DMS79 treated with DMSO at 0.1 percent for 48 hours (cell line): ENCODE results near the gene KRT13.

ENCODE experiments used
- DNase-seq: peaks from one replicate; lab custom pipeline; 2025; lab: John Stamatoyannopoulos, UW

KRT13 gene

DNA sequence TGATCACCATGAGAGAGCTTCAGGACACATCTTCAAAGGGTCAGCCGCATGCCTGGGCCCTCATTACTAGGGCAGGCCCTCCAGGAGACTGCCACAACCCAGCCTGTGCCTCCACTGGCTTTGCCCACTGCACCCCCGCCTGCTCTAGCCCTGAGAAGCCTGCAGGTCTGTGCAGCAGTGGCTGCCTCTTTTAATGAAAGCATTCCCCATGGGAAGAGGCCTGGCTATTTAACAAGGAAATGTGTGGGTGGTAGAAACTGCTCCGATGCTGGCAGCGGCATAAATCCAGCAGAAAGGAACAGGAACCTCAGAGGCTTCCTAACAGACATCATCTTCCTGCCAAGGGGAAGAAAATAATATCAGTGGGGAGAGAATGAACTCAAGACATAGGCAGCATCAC lies 37.9 kb downstream of the KRT13 start:
- DNase-seq = no peak

DNA sequence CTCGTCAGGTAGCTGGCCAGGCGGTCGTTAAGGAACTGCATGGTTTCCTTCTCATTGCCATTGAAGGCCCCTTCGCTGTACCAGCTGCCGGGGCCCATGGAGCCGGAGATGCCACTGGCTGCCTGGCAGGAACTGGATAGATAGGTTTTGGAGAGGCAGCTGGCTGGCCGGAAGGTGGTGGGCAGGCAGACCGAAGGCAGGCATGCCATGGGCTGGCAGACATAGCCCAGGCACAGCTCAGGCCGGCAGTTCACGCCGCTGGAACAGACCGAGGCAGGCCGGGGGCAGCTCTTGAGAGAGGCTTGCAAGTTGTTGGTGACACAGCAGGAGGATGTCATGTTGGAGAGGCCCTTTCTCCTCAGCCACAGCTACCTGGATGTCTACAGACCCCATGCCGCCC lies 38.4 kb downstream of the KRT13 start, which contains the start of gene KRT32:
Gene KRT32, minus strand, starts transcription at position 399 of the 400 bp plus-strand sequence. Its CDS starts 61 bp downstream, at position 338.
- no peak for DNase-seq

DNA sequence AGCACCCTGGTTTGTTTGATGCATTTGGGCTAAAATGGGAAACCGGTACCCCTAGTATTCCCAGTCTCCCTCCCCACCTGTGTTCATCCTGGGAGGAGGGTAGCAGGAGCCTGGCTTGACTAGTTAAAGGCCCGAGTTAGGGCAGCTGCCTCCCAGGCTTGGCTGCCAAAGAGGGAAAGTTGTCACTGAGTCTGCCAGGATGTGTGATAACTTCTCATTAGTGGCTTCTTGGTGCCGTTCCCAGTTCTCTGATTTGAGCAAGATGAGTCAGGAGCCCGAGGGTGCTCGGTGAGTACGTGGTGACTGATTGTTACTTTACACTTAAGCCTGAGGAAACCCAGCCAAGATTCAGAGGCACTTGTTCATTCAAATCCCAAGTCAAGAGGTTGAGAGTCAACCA lies 40.7 kb downstream of the KRT13 start:
- DNase-seq = peak; percentile 97

DNA sequence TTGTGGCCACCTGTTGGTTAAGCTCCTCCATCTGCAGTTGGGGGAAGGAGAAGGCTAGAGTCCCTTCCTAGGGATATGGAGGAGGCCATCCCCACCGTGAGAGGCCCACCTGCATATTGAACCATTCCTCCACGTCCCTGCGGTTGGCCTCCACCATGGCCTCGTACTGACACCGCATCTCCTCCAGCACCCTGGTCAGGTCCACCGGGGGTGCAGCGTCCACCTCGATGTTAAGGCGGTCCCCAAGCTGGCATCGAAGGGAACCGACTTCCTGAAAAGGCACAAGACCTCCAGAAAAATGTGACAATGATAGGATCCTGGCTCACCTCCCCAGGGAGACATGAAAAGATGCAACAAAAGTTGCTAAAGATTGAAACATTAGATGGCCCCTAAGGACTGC lies 41.2 kb downstream of the KRT13 start:
- DNase-seq = no peak

DNA sequence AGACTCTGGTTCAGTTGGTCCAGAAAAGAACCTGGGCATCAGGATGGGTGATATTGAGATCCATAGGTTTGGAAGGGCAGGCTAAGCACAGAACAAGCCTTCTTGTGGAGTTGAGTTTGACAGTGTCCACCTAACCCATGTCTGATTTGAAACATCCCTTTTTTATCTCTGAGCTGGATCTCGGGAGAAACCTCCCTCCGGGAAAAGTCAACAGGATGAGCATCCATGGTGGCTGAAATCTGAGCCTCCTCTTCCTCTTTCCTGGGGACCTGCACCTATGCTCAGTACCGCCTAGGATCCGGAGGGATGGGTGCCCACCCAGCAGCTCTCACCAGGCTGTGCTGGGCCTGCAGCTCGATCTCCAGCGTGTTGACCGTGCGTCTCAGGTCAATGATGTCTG lies 41.7 kb downstream of the KRT13 start:
- DNase-seq = no peak

DNA sequence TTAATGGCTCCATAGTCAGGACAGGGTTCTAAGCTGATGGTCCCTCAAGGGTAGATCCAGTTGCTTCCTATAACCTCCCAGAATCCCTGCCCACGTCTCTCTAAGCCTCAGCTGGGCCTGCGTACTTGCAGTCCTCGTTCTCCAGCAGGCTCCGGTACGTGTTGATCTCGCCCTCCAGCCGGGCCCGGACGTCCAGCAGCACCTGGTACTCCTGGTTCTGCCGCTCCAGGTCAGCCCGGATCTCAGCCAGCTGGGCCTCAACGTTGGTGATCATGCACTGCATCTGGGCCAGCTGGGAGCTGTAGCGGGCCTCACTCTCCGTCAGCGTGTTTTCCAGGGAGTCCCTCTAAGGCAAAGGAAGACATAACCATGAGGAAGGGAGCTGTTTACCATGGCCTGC lies 42.7 kb downstream of the KRT13 start:
- DNase-seq = no peak

DNA sequence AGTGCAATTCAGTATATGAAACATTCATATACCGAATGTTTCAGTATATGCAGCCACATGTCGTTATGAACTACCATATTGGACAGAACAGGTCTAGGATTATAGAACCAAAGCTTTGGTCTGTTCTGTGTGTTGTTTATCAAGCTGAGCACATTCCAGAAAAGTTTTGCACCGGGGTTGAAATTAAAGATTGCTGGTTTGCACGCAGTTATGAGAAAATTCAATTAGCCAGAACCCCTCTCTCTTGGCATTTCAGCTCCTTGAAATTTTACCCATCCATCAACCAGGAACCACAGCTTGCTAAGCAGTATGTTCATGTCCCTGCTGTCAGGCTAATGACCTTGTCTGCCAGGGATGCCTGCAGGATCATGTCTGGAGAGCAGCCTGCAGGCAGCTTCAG lies 47.7 kb downstream of the KRT13 start:
- DNase-seq = peak; percentile 95

DNA sequence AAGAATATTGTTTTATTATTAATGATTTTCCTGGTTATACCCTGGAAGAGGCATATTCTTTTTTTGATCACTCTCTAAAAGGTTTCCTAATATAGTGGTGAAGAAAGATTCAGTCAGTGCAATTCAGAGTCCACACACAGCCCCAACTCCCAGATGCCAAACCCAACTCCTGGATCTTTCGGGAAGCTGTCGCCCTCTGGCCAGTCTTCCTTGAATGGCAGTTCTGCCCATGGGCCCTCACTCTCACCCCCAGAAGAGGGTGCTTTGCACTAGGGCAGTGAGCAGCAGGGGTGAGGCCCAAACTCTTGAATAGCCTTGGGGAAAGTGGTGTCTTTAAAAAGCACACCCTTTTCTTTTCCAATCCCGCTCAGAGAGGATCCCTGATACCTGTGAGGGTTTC lies 49.2 kb downstream of the KRT13 start:
- no peak for DNase-seq

DNA sequence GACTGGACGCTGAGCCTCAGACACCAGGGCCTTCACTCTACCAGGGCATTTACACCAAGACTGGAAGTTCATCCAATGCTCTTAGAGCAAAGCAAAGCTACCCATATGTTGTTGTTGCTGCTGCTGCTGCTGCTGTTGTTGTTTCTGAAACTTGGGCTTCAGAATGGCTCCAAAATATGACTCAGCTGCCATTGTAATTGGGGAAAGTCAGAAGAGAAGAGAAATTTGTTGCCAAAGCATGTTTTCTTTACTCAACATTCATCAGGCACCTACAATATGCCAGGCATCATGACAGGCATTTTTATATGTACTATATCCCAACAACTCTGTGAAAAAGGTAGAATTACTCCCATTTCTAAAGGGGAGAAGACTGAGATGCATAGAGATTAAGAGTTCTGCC lies 50.2 kb downstream of the KRT13 start:
- no peak for DNase-seq

DNA sequence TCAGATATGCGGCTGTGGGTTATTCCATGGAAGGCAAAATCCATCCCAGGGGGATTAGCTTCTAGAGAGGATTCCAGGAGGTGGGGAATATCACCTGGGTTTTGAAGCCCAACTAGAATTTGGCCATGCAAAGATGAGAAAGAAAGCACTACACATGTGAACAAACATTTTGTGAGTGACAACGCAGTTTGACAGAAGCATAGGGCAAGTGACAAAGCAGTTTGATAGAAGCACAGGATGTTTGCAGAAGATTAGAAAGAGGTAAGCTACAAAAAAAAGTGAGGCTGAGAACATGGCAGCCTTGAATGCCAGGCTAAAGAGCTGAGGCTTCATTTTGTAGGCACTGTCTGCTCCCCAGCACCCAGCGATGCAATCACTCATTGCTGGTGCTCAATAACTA lies 52.3 kb downstream of the KRT13 start:
- DNase-seq = no peak

DNA sequence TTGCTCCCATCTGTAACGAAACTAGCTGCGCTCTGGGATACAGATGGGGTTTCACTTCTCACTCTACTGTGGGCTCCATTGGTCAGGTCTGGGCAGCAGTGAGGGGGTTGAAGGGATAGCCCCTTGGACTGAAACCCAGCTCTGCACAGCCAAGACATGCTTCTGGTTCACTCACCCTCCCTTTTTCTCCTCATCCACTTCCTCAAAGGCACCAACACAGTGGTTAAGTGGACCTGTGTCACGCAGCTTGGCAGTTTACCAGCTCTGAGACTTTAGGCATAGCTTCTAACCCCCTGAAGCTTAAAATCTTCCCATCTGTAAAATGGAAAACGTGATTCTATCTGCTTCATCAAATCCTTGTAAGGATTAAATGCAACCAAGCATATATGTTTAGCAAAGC lies 53.1 kb downstream of the KRT13 start:
- DNase-seq = no peak

DNA sequence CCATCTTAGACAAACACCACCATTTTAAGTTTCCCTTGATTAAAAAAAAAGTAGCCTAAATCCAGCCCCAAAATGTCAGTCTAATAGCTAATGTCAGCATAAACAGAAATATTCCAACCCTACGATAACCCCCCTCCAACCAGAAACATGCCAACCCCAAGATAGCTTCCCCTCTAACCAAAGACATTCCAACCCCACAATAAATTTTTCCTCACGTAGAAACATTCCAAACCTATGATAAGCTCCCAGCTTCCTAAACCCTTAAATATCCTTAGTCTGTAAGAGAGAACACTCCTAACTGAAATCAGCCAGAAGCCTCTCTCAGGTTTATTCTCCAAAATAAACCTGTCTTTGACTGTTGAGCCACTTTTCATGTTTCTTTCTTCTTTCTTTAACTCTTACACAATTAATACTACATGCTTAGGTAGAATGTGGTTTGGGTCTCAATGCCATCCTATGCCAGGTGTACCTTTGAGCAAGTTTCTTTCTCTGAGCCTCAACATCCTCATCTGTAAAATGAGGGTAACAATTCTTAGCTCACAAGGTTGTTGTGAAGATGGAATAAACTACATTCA lies 54.2 kb downstream of the KRT13 start:
- no peak for DNase-seq
